ENCODE data around the gene STAG1.

DNA sequence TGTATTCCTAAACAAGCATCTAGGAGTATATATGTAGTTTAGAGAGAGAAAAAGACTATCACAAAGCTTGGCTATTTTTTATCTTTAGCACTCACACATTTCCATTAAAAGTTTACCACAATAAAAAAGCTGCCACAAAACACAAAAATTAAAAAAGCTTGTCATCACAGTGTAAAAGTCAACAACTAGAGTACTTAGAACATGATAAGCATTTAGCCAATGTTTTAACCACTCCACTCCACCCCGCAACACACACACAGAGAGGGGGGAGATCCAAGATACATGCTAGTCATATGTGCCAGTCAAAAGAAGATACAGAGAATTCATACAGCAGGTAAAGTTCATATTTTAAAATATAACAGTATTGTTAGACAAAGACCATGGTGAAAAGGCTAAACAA is 79.7 kb downstream of the STAG1 start:
- TF ChIP-seq, protein P1, sequence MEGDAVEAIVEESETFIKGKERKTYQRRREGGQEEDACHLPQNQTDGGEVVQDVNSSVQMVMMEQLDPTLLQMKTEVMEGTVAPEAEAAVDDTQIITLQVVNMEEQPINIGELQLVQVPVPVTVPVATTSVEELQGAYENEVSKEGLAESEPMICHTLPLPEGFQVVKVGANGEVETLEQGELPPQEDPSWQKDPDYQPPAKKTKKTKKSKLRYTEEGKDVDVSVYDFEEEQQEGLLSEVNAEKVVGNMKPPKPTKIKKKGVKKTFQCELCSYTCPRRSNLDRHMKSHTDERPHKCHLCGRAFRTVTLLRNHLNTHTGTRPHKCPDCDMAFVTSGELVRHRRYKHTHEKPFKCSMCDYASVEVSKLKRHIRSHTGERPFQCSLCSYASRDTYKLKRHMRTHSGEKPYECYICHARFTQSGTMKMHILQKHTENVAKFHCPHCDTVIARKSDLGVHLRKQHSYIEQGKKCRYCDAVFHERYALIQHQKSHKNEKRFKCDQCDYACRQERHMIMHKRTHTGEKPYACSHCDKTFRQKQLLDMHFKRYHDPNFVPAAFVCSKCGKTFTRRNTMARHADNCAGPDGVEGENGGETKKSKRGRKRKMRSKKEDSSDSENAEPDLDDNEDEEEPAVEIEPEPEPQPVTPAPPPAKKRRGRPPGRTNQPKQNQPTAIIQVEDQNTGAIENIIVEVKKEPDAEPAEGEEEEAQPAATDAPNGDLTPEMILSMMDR (conservative IDR thresholded peaks at IDR 0.05 in 1 of 2, IDR thresholded peaks at IDR 0.05 in 1 of 2; ENCODE audit: low read depth in 1 of 2, low read length in 2 of 2): no peak
- TF ChIP-seq EZH2 (IDR thresholded peaks at IDR 0.05; ENCODE audit: low read length, missing control alignments): no peak

Measured in fibroblast of lung (primary cell).